GM21717 (cell line): ENCODE data around the gene TTLL11.
A peak's percentile ranks its signal among the peaks of the same experiment; 100 is the strongest.

Experiments
- ATAC-seq: cut with Tn5 transposase; IDR thresholded peaks from one replicate; pipeline ENCODE4 v1.9.1; 2021; ENCODE audit warnings: mild to moderate bottlenecking, moderate library complexity; ENCODE audit not compliant: unreplicated experiment

TTLL11 gene

DNA sequence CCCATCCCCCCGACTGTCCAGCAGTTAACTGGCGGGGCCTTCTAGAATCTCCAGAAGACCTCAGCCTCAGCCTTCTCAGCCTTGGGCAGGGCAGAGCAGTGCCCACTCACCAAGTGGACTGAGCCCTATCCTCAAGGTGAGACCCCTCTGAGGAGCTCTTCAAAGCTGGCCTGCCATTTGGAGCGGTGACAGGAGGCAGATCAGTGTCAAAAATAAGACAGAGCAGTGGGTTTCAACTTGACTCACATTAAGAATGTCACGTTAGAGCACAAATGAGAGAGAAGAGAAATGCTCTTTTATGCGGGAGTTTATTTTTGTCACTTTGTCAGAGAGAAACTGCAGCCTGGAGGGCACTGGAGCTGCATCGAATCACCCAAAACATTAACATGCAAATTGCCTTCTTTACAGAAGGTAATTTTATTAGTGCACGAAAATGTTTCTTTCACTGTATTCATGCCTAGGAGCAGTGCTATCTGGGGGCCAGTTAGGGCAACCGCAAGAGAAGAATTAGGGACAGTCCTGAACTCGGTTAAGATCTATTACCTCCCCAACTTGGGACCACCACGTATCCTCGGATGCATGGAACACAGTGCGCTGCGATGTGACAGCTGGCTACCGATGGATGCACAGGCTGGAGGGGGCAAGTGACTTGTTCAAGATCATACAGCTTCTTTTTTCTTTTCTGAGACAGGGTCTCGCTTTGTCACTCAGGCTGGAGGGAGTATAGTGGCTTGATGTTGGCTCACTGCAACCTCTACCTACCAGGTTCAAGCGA, 253.2 kb downstream of the TTLL11 start:
- ATAC-seq = peak; percentile 69

DNA sequence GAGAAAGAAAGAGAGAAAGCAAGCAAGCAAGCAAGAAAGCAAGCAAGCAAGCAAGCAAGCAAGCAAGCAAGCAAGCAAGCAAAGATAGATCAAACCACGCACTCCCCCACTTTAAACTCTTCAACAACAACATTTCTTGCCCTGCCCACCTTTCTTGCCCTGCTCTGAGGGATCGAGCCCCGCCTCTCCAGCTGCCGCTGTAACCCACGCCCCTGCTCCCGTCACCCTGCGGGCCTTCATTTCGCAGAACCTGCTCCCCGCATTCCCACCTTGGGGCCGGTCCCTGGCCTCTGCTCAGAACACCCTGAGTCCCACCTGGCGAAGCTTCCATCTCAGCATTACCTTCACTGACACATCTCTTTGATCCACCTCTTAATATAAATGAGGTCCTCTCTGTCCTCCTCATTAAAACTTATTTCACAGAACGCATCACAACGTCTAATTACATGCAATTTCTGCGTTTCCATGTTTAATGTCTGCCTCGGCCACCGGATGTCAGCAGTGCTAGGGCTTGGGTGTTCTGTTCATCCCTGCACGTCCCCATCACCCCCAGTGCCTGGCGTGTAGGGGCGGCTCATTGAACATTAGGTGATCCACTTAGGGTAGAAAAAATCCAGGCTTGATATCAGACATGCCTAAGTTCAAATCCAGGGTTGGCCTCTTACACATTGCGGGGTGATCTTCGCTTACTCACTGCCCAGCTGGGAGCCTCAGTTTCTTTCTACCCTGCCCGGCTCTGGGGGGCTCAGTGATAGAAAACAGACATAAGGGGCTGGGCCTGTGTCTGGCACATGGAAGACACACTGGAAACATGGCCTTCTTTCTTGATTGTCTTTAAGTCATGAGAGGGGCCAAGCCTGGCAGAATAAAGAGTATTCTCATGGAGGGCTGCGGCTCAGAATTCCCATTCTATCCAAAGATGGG, 254.1 kb downstream of the TTLL11 start:
- ATAC-seq = no peak

DNA sequence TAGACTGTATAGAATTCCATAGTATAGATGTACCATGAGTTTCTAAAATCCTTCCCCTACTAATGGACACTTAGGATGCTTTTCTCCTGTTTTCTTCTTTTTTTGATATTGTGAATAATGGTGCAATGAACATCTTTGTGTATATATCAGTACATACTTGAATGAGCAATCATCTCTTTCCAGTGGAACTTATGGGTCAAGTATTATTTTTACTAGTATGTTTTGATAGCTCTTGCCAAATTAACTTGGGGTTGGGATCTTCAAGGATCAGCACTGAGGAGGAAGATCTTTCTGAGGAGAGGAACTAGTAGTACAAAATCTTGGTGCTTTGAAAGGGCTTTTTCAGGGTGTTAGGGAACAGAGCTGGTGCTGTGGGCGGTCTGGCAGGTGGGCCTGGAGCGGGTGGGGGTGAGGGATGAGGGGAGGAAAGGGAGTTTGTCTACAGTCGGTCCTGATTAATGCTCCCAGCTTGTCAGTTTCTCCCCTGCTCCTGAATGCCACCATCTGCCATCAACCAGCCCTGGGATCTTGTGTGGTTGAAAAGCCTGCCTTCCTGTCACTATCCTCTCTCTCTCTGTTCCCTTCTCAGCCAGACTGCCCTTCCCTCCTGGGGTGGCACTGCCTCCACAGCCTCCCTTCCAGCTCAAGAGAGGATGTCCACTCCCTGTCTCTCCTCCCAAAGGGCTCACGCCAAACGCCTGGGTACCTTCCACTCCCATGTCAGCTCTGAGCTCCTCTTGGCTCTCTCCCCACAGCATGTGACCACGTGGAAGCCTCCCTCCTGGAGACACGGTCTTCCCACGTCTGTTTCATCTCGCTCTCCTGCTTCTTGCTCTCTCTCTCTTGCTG, 255.8 kb downstream of the TTLL11 start:
- no peak for ATAC-seq

DNA sequence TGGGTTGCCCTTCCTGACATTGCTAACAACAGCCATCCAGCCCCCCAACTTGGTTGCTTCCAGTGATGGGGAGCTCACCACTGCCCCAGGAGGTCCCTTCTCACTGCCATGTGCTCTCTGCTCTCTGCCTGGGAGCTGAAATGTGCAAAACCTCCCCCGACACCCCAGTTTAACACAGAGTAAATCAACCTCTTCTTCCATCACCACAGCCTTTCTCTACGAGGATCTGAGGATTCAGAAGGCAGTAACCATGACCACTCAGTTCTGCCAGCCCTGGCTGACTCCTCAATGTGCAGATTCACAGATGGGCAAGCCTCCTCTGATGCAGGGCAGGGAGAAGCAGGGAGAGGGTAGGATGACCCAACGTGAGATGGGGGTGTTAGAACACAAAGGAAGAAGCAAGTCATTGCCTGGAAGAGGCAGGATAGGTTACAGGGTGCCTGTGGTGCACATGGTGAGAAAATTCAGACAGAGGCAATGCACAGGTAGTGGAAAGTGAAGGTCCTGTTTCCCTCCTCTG, 256.7 kb downstream of the TTLL11 start:
- ATAC-seq = no peak

DNA sequence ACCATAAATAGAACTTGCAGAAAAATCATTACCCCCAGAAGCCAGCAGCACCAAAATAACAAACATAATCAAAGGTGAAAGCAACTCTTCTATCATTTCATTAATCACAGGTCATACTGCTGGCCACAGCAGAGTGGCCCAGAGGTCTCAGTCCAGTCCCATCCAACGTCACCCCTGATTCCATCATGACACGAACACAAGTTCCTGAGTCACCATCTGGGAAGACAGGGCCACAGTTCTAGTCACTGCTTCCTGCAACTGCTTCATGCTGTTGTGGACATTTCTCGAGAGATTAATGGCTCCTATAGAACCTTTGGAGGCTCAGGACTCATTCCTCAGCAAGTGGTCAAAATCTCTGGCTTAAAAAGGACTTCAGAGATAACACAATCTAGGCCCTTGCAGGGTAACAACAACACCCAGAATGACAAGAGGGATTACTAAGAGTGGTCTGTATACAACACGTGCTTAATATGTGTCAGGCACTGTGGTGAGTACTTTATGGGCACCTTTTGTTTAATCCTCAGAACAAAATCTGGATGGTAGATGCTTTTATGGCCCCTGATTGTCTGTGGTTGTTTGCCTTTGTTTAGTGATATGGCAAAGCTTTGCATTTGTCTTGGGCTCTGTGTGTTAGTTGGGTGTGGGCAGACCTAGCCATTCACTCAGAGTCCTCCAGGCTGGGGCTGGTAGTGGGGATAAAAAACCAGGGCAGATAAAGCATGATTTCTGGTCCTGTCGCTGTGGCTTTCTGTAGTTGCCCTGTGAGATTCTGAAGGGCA, 257.3 kb downstream of the TTLL11 start:
- ATAC-seq = no peak

DNA sequence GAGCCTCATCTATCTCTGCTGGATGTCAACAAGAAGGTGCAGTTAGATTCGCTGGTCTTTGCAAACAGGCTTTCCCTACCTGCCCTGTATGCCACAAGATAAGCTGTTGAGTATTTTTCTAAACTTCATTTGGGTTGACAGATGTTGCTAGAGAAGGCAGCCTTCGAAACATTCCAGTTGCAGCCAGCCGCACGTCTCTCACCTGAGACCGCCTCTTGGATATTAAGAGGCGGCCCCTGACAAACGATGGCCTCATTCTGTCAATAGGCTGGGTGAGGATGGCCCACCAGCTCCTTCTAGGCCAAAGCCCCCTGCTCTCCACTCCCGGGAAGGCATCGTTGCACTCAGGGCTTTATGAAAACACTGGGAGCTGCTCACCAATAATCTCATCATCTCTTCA, 260.0 kb downstream of the TTLL11 start:
- no peak for ATAC-seq

DNA sequence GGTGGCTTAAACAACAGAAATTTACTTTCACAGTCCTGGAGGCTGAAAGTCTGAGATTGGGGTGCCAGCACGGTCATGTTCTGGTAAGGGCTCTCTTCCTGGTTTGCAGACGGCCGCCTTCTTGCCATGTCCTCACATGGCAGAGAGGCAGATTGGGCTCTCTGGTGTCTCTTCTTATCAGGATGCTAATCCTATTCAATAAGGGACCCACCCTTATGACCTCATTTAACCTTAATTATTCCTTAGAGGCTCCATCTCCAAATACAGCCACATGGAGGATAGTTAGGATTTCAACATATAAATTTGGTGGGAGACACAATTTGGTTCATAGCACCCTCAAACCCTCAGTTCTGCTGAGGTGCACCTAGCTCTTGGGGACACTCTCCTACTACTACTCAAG, 261.2 kb downstream of the TTLL11 start:
- no peak for ATAC-seq

DNA sequence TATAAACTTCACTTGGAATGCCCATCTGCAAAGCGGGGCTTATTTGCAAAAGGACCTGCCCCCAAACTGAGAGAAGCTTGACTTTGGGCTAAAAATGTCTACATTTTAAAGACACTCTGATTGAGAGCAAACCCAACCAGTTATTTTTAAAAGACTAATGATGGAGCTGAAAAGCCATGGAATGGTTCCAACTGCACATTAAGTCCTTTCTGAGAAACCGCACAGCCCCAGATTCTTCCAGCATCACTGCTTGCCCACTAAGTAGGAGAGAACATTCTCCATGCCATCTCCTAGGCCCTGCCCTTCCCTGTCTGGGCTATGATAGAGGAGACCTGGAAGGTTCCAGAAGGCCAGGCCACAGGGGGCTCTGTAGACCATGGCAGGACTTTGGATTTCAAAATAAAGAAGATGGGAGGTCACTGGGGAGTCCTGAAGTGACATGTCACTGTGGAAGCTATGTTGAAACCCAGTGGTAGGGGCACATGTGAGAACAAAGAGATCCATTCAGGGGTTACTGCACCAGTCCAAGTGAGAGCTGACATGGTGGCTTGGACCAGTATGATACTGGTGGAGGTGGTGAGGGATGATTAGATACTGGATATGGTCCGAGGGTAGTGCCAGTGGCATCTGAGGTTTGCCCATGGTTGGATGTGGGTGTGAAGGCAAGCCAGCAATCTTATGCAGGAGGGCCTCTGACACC, 262.5 kb downstream of the TTLL11 start:
- no peak for ATAC-seq

DNA sequence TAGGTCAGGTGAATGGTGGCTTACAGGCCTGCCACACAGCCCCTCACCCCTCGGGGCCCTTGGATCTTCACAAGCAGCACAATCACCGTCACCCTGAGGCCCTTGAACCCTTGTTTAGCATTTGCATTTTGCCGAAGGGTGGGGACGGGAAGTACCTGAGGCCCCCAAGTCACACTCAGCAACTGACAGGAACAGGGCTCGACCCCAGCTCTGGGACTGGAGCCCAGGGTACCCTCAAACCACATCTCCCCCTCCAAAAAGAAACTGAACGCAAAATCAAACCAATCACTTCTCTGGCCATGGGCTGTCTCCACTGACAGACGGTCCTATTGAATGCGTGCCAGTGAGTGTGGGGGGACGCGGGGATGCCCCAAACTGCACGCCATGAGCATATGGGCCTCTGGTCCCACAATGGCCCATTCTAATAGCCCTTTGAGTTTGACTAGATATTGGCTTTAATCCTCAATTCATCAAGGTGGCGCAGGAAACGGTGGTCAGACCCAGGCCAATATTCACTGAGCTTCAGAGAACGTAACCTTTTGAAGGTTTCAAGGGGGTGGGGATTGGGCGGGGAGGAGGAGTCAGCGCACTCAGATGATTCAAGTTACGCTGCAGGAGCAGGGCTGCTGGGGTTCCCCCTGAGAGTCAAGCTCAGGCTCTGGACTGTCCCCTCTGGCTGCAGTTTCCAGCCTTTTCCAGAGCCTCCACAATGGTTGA, 265.7 kb downstream of the TTLL11 start:
- no peak for ATAC-seq

DNA sequence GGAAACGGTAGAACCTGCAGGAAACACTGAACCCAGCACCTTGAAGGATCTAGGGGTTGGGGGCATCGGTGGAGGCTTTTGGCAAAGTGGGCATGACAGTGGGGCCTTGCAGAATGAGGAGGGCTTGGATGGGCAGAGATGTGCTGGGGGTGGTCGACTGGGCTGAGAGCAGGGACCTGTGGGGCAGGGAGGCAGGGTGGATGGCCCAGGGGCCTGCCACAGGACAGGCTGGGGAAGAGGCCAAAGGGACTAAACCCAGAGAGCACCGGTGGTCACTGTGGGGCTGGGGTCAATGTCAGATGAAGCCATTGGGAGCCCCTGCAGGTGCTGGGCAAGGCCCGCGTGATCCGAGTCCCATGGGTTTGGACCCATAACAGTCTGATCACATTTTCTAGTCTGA, 266.4 kb downstream of the TTLL11 start:
- no peak for ATAC-seq

DNA sequence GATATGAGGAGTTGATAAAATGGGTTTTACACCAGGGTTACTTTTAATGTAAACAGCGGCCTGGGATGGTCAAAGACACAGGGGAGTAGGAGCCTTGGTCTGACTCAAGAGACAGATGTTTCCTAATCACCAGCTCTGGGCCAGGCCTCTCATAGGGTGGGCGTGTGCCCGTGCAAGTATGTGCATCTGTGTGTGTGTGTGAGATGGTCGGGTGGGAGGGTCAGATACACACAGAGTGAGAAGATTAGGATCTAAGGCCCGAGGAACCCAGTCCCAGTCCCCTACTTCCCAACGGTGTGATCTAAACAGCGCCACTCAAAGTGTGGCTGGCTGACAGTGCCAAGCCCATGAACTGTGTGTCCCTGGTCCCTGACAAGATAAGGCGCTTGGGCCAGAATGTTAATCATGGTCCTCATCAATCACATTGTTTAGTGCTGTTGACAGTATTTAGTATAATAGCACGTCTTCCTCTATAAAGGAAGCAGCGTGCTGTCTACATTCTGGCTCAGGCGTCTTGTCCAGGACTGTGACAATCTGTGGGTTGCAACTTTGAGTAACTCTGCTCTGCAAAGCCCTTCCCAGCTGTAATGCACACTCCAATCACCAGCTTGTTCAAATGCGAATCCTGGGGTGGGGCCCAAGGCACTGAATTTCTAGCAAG, 267.9 kb downstream of the TTLL11 start:
- no peak for ATAC-seq

DNA sequence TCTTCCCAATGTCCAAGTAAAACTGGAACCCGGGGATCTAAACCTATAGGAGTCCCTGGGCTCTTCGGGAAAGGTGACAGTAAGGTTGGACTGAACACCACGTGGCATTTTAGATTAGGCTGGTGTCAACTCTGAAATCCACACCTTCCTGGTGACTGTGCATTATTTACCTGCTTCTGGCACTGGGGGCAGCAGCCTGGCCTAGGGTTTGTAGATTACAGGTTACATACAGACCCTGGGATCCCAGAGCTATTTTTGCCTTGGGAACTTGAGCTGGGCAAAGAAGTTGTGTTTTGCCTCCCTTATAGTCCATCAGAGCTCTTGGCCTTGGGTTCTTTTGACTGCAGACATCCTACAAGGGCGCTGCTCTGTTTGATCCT, 268.5 kb downstream of the TTLL11 start:
- no peak for ATAC-seq

DNA sequence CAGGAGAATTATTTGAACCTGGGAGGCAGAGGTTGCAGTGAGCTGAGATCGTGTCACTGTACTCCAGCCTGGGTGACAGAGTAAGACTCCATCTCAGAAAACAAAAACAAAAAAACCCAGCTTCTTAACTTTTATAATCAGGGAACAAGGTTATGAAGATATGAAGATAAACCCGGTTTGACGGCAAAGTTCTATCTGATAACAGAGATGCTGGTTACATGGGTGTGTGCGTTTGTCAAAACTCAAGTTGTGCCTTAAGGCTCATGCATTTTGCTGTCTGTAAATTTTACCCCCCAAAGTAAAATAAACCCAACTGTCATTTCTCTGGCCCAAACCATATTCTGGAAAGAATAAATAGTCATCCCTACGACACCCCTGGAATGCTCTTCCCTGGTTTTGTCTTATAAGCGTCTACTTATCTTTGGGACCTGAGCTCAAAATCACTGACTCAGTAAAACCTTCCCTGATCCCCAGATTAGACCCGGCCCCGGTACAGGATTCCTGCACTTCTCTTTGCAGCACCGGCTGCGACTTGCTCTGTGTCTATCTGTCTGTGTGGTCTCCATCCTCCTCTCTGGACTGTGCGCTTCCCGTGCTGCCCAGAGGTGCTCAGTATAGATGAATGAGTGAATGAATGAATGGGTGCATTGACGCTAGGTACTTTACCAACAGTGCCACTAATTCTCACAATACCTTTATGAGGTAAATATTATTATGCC, 269.5 kb downstream of the TTLL11 start:
- no peak for ATAC-seq

DNA sequence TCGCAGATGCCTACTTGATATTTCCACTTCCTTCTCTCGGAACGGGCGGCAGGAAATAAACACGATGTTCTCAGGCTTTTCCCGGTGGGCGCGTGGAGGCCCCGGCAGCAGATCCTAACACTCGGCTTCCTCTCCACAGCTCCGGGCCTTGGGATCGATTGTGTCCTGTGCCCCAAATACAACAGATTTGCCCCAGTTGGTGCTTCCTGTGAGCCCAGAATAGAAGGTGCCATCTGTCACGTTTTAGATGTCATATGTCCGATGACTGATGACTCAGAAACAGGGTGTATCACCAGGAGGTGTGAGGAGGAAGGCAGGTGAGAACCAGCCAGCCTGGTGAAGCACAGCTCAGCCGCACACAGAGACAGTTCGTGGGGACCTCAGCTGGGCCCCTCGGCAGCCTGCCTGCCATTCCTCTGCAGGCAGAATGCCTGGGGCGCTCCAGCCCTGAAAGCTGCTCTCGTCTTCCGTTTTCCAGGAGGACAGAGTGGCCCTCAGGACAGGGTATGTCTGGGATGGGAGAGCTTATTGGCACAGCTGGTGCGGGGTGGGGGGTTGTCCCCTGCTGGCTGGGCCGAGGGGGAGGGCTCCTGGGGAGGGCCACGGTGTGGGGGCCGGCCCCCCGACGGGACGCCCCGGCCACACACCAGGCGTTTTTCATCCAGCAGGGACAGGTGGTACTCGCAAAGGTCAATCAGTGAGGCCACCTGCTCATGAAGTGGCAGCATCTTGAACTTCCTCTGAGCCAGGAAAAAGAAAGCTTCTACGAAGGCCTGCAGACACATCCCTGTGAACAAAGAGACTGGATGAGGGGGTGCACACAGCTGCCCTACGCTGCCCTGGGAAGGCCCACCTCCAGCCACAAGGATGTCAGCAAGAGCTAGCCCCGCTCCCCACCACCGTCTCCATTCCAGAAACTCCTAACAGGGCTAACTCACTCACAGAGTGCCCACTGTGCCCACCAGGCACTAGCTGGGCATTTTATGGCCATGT, 270.7 kb downstream of the TTLL11 start:
- ATAC-seq = no peak

DNA sequence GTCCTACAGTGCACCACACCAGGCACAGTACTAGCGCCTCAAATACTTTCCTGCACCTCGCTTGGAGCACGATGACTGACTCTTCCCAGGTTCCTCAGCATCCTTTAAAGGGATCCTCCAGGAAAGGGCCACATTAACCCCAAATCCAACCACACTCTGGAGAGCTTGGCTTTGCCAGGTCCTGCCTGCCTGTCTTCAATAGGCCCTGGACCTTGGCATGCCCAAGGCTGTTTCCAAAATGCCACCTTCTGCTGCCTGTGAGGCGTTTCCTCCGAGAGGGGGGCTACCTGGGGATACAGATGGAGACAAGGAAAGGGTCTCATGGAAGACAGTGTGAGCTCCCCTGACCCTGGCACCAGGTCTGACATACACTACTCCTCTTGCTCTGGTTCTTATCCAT, 271.8 kb downstream of the TTLL11 start:
- ATAC-seq = no peak

DNA sequence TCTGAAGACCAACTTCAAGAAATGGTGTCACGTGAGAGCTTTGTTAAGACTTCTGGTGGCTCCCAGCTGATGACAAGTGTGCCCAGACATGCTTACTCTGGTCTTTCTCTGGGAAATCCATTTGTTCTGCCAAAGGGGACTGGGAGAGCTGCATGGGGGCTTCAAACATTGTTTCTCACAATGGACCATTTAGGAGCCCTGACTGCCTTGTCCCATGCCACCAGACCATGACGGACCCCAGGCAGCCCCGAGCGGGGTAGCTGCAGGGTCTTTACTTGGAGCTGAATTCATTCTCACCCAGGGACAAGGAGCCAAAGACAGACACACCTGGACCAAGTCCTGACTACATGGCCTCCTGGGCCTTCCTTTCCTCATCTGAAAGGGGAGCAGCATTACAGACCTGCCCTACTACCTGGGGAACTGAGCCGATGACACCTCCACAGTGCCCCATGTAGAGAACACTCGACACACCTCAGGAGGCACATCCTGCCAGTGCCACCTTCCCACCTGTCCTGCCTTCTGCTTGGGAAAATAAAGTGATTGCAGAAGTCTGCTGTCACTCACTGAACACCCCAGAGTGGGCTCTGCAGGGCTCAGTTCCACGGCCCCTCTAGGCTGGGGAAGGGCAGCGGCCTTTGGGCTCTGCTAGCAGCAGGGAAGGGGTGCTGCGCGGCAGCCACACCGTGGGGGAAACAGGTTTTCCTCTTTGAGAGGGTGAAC, 272.7 kb downstream of the TTLL11 start:
- no peak for ATAC-seq
